GM12892 (cell line): ENCODE measurements around the gene PDE3B.

Experiments
- POLR2A ChIP-seq: IDR thresholded peaks from 2 replicates; pipeline ENCODE4 v1.6.1; 2011; ENCODE audit warnings: low read depth, low read length, control low read depth
- TAF1 ChIP-seq: IDR thresholded peaks from 2 replicates; pipeline ENCODE4 v1.6.1; 2011; ENCODE audit warnings: low read depth, mild to moderate bottlenecking, control low read depth, low read length, borderline replicate concordance

DNA sequence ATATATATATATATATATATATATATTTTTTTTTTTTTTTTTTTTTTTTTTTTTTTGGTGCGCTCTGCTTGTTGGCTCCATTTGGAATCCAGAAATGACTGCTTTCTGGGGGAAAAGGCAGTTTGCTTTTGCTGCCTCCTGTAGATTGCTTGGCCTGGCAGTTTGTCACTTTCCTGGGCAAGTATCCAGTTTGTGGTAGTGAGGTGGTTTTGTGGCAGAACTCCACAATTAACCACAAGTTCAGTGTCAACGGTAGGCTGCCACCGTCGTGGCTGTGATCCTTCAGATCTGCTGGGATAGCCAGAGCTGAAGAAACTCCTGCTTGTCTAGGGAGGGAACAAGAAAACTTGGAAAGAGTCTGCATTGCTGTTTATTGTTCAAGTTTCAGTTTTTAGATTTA, 5.0 kb upstream of the PDE3B start:
- TF ChIP-seq POLR2A = no peak
- TF ChIP-seq TAF1 = no peak
